Erythroblast (primary cell): ENCODE measurements around the gene TMEM131L.

Experiments
- GATA1 ChIP-seq: IDR thresholded peaks from 2 replicates; pipeline ENCODE4 v1.6.1; 2011; ENCODE audit warnings: low read depth, mild to moderate bottlenecking, control low read depth, low read length, moderate library complexity
- POLR2A ChIP-seq: IDR thresholded peaks from 2 replicates; pipeline ENCODE4 v1.6.1; 2011; ENCODE audit warnings: mild to moderate bottlenecking, low read length

GRCh38 chr4:153566631-153567150 is 100.5 kb downstream of the TMEM131L start:
- TF ChIP-seq POLR2A (no peak), GATA1 (no peak)
